HG03045 (cell line): ENCODE measurements around the gene PSMA1.
A peak's percentile ranks its signal among the peaks of the same experiment; 100 is the strongest.
"Not testable (repeated sequence)": the region's sequence is repeated elsewhere in the genome, so short reads cannot be mapped to it uniquely, and the experiment has no call there.

Experiments
- ATAC-seq: cut with Tn5 transposase; IDR thresholded peaks from one replicate; pipeline ENCODE4 v1.9.1; 2021; ENCODE audit warnings: mild to moderate bottlenecking, moderate library complexity; ENCODE audit not compliant: unreplicated experiment

The PSMA1 gene

DNA sequence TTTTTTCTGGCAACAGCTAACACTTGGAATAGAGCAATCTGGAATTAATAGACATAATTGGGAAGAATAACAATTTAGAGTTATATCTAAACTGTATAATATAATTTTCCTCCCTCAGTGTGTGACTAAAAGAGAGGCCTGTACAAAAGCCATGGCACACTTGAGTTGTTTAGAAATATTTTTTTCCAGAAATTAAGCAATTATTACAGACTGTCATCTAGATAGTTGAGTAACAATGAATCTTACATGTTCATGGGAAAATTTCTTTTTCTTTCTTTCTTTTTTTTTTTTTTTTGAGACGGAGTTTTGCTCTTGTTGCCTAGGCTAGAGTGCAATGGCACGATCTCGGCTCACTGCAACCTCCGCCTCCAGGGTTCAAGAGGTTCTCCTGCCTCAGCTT, 15.0 kb upstream of the PSMA1 start:
- ATAC-seq = not testable (repeated sequence)

GRCh38 chr11:14529951-14530350, 9.8 kb upstream of the PSMA1 start:
- ATAC-seq = no peak

DNA sequence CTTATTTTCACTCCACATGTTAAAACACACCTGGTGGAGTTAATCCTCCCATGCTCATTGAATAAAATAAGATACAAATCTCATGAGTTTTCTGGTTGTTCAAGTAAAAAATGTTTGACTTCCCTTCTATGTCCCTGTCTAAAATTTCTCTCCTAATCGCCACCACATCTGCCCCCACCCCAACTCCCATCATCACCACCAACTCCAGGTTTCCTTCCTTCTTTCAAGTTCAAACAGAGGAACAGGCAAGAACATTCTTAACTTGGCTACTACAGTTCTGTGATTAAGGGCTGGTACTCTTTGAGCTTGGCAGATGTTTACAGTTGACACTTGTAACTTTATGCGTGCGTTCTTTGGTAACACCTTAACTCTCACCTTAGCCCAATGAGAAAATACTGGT, 9.1 kb upstream of the PSMA1 start:
- no peak for ATAC-seq

DNA sequence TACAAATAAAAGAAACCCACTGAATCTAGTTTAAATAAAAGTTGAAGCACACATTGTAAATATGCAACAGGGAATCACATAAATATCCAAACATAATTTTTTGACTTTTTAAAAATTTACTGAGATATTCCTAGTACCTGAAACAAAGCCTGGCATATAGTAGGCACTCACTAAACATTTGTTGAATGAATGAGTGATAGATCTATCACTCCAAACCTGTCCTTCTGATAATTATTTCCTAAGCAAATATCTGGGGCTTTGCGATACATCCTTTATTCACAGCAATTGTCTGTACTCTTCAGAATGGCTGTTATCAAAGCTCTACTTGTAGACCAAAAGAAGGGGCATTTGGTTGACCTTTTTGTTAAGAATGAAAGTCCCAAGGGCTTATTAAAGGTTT, 2.6 kb upstream of the PSMA1 start:
- ATAC-seq = no peak

GRCh38 chr11:14522245-14522644, 2.1 kb upstream of the PSMA1 start:
- ATAC-seq = no peak

DNA sequence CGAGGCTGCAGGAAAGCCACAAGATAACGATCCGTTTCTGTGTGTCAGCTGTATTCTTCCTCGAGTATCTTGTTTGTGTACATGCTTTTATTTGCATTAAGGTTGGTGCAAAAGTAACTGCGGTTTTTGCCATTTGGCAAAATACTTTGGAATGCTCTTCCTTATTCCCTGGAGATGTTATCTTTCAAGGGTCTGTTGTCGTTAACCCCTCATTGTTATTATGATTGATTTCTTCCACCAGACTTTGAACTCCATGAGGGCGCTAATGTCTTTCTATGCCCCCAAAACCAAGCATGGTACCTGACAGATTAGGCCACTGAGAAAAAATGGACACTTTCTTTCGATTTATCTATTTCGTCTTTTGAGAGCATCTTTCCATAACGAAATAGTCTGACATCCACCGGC, 563 bp upstream of the PSMA1 start:
- no peak for ATAC-seq

GRCh38 chr11:14519597-14519916, 629 bp downstream of the PSMA1 start:
- ATAC-seq = peak; percentile 10

DNA sequence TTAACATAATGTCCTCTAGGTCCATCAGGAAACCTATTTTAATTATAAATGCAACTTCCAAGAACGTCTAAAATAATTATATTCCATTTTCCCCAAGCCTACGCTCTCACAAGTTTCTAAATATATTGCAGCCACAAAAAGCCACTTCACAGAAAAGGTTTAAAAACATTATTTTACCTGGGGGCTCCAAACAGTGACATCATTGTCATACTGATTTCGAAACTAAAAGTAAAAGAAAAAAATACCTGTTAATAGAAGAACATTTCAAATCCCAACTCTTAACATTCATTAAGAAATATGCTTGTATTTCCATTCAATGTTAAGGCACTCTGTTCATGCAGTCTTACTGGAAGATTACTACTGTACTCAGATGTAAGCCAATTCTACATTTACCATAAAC, 1.4 kb downstream of the PSMA1 start:
- no peak for ATAC-seq

- ATAC-seq = no peak
These were observed 6.4 kb downstream of the PSMA1 start for GRCh38 chr11:14513800-14514199.

DNA sequence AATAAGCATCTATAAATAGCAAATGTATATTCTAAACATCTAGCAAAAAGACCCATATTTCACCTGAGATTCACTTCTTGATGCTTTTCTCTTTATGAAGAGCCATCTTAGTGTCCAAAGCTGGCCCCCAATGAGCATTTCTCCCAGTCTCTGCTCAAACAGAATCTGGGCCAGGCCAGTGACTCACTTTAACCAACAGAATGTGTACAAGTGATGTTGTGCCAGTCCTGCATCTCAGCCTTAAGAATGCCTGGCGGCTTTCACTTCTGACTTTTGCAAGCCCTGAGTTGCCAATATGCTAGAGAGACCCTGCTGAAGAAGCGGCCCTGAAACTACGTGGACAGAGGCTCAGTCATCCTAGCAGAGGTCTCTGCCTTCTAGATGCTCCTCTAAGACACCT, 13.7 kb downstream of the PSMA1 start:
- no peak for ATAC-seq

DNA sequence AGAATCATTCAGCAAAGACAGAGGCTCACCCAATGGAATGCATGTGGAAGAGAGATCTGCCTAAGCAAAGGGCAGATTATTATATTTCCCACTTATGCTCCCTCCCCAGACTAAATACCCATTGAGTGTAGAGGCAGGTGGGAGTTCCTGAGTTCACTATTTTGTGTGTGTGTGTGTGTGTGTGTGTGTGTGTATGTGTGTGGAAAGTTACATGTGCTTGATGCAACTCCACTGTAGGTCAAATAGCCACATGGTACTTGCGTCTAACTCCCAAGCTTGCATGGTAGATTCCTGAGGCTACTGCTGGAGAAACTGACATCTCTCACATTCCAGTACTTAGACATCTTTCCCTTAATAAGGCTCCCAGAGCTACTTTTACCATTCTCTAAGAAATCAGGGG, 17.2 kb downstream of the PSMA1 start:
- no peak for ATAC-seq

DNA sequence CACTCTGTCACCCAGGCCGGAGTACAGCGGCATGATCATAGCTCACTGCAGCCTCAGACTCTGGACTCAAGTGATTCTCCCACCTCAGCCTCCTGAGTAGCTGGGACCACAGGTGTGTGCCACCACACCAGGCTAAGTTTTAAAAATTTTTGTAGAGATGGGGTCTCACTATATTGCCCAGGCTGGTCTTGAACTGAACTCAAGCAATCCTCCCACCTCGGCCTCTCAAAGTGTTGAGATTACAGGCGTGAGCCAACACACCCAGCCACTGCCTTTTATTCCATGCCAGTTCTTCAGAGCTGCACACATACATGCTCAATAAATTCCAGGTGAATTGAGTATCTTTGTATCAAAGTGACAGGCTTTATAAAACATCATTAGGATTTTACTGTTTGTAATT, 18.1 kb downstream of the PSMA1 start:
- ATAC-seq = no peak

GRCh38 chr11:14500181-14500651, 20.0 kb downstream of the PSMA1 start:
- ATAC-seq = peak; percentile 50

GRCh38 chr11:14499560-14500180, 20.5 kb downstream of the PSMA1 start, which contains the start of gene COPB1:
TSS of gene COPB1 (minus strand) at chr11:14499811. CDS start at chr11:14498928, 883 bp downstream.
- ATAC-seq = peak; percentile 94

- peak; percentile 5 for ATAC-seq
These were observed 21.0 kb downstream of the PSMA1 start for GRCh38 chr11:14499178-14499559.

DNA sequence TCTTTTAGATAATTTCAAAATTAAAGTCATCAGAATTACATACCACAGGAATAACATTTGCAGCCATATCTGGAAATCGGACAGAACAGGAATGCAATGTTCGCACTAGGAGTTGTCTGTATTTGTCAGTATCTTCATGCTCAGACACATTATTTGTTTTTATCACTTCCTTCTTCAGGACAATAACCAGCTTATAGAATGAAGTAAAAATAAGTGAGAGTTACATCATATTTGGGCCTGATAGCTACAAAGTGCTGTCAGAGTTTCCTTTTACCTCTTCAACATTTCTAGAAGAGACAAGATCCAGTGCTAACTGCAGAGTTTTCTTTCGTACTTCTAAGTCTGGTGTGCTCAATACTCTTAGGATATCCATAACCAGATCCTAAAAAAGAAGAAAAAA, 39.5 kb downstream of the PSMA1 start:
- ATAC-seq = no peak

DNA sequence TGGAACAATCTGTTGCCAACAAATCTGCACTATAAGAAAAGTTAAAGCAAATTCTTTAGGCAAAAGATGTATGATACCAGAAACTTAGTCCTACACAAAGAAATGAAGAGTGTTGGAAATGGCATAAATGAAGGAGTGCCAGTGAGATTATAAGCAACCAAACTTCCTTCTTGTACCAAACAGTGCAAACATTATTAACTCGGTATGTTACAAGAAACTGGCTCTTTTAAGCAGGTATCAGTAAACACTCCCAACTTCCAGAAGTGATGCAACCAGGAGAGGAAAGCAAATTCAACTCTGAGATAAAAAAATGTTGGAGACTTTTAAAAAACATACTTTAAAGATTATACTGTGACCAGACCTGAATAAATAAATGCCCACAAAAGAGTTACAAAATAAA, 49.1 kb downstream of the PSMA1 start:
- ATAC-seq = no peak

GRCh38 chr11:14463623-14464022, 56.6 kb downstream of the PSMA1 start:
- ATAC-seq = no peak

GRCh38 chr11:14460147-14460546, 60.0 kb downstream of the PSMA1 start:
- no peak for ATAC-seq

- no peak for ATAC-seq
These were observed 61.8 kb downstream of the PSMA1 start for GRCh38 chr11:14458377-14458776.

GRCh38 chr11:14455648-14456430, 64.3 kb downstream of the PSMA1 start:
- ATAC-seq = no peak
